GM23338 (cell line): ENCODE data around the gene IL5RA. TPM values are rescaled to one million over a fixed set of nuclear protein-coding genes. Genes with fewer than 3 reads are reported as not detected.

ENCODE experiments used
- ATAC-seq: fragments of 200-7000 bp; cut with Tn5 transposase; 3 replicates; pipeline ENCODE4 v1.9.1; 2020
- DNase-seq: peaks from one replicate; pipeline ENCODE4 v3.0.0-alpha.2; 2015; ENCODE audit warnings: low spot score
- H2AFZ ChIP-seq: fragments of 200-600 bp; sonication (generic); 2 replicates; pipeline ENCODE4 v1.8.0; 2016; ENCODE audit warnings: antibody characterized with exemption, mild to moderate bottlenecking, moderate library complexity
- H3F3A ChIP-seq: fragments of 200-600 bp; sonication (generic); replicated peaks from 2 replicates; pipeline ENCODE4 v1.8.0; 2017; ENCODE audit warnings: antibody characterized with exemption, mixed run types, low read depth
- H3K27ac ChIP-seq: fragments of 200-600 bp; sonication (generic); 2 replicates; pipeline ENCODE4 v1.6.1; 2016; ENCODE audit warnings: low read depth
- H3K27me3 ChIP-seq: fragments of 200-600 bp; sonication (generic); 2 replicates; pipeline ENCODE4 v1.8.0; 2016; ENCODE audit warnings: mild to moderate bottlenecking, mixed run types, moderate library complexity; ENCODE audit not compliant: insufficient read depth
- H3K36me3 ChIP-seq: fragments of 200-600 bp; sonication (generic); 2 replicates; pipeline ENCODE4 v1.8.0; 2016; ENCODE audit warnings: mild to moderate bottlenecking; ENCODE audit not compliant: insufficient read depth
- H3K4me1 ChIP-seq: fragments of 200-600 bp; sonication (generic); 2 replicates; pipeline ENCODE4 v1.8.0; 2016; ENCODE audit warnings: mild to moderate bottlenecking, moderate library complexity; ENCODE audit not compliant: insufficient read depth
- H3K4me2 ChIP-seq: fragments of 200-600 bp; sonication (generic); 2 replicates; pipeline ENCODE4 v1.7.1; 2017; ENCODE audit warnings: mixed run types
- H3K4me3 ChIP-seq: fragments of 200-600 bp; sonication (generic); 2 replicates; pipeline ENCODE4 v1.6.1; 2016; ENCODE audit warnings: mixed run types
- H3K79me2 ChIP-seq: fragments of 200-600 bp; sonication (generic); replicated peaks from 2 replicates; pipeline ENCODE4 v1.8.0; 2017; ENCODE audit warnings: mild to moderate bottlenecking; ENCODE audit not compliant: insufficient read depth
- H3K9me2 ChIP-seq: fragments of 200-600 bp; sonication (generic); 2 replicates; pipeline ENCODE4 v1.8.0; 2017; ENCODE audit not compliant: insufficient read depth
- H4K20me1 ChIP-seq: fragments of 200-600 bp; sonication (generic); replicated peaks from 2 replicates; pipeline ENCODE4 v1.8.0; 2017; ENCODE audit warnings: mild to moderate bottlenecking; ENCODE audit not compliant: insufficient read depth
- H3K27ac Mint-ChIP-seq: 2 replicates; pipeline ENCODE4 v1.8.0; 2020; ENCODE audit warnings: inconsistent platforms, mild to moderate bottlenecking, moderate library complexity, mixed read lengths
- H3K27me3 Mint-ChIP-seq: 3 replicates; pipeline ENCODE4 v1.8.0; 2022; ENCODE audit warnings: low read depth, mild to moderate bottlenecking, moderate library complexity, mixed read lengths, inconsistent platforms; ENCODE audit not compliant: insufficient read depth, poor library complexity
- H3K36me3 Mint-ChIP-seq: 3 replicates; pipeline ENCODE4 v1.8.0; 2021; ENCODE audit warnings: low read depth, mild to moderate bottlenecking, inconsistent platforms, moderate library complexity, mixed read lengths
- H3K4me1 Mint-ChIP-seq: 3 replicates; pipeline ENCODE4 v1.8.0; 2020; ENCODE audit warnings: mild to moderate bottlenecking, inconsistent platforms, mixed read lengths
- H3K4me3 Mint-ChIP-seq: 3 replicates; pipeline ENCODE4 v1.8.0; 2021; ENCODE audit warnings: moderate library complexity, mild to moderate bottlenecking, inconsistent platforms, mixed read lengths
- H3K9me3 Mint-ChIP-seq: 3 replicates; pipeline ENCODE4 v1.8.0; 2020; ENCODE audit warnings: moderate library complexity, mild to moderate bottlenecking, inconsistent platforms, mixed read lengths
- CREB1 ChIP-seq: fragments of 250-450 bp; sonication (Bioruptor Pico); IDR thresholded peaks from 2 replicates; pipeline ENCODE4 v1.5.0; 2020; ENCODE audit warnings: low read depth, mild to moderate bottlenecking, moderate library complexity
- EZH2 ChIP-seq: fragments of 200-600 bp; sonication (generic); IDR thresholded peaks from one replicate; pipeline ENCODE4 v1.8.0; 2017; ENCODE audit warnings: antibody characterized with exemption, mild to moderate bottlenecking, low read depth; ENCODE audit not compliant: unreplicated experiment
- EZH2phosphoT487 ChIP-seq: fragments of 200-600 bp; sonication (generic); IDR thresholded peaks from one replicate; pipeline ENCODE4 v1.8.1; 2018; ENCODE audit warnings: antibody characterized with exemption; ENCODE audit not compliant: unreplicated experiment
- JUNB ChIP-seq: IDR thresholded peaks from one replicate; pipeline ENCODE4 v1.6.1; 2016; ENCODE audit warnings: antibody characterized with exemption; ENCODE audit not compliant: unreplicated experiment
- NANOG ChIP-seq: IDR thresholded peaks from 2 replicates; pipeline ENCODE4 v1.6.1; 2016; ENCODE audit warnings: antibody characterized with exemption, borderline replicate concordance
- POLR2AphosphoS5 ChIP-seq: IDR thresholded peaks from 2 replicates; pipeline ENCODE4 v1.6.1; 2016; ENCODE audit warnings: antibody characterized with exemption, low read depth
- STAT1 ChIP-seq: IDR thresholded peaks from one replicate; pipeline ENCODE4 v1.6.1; 2016; ENCODE audit warnings: antibody characterized with exemption; ENCODE audit not compliant: unreplicated experiment
- ZNF114 ChIP-seq: fragments of 250-450 bp; sonication (Bioruptor Pico); IDR thresholded peaks from 2 replicates; pipeline ENCODE4 v1.5.0; 2020; ENCODE audit warnings: mild to moderate bottlenecking, moderate library complexity
- ZNF331 ChIP-seq: fragments of 250-450 bp; sonication (Bioruptor Pico); IDR thresholded peaks from 2 replicates; pipeline ENCODE4 v1.5.0; 2020; ENCODE audit warnings: low read depth, mild to moderate bottlenecking, moderate library complexity
- polyA plus RNA-seq: library from polyadenylated mRNA; unstranded; fragments of >200 nt; fragmentation: Nextera tagmentation; extraction: Ambion mirVana; gene quantifications from 2 replicates; pipeline ENCODE4 v1.2.1, GENCODE V29; 2016
- total RNA-seq: library from RNA; depleted of rRNA; stranded (reverse); fragments of >200 nt; shearing (Covaris generic); gene quantifications from 2 replicates; pipeline ENCODE4 v1.2.3, GENCODE V29; 2014
- TF ChIP-seq, protein P1 (sequence below): IDR thresholded peaks from one replicate; pipeline ENCODE4 v1.6.1; 2018; ENCODE audit warnings: antibody characterized with exemption; ENCODE audit not compliant: unreplicated experiment
- TF ChIP-seq, protein P2 (sequence below): fragments of 250-450 bp; sonication (Bioruptor Pico); IDR thresholded peaks from 2 replicates; pipeline ENCODE4 v1.5.0; 2020; ENCODE audit warnings: mild to moderate bottlenecking, moderate library complexity
- TF ChIP-seq, protein P3 (sequence below): IDR thresholded peaks from 2 replicates; pipeline ENCODE4 v1.6.1; 2016; ENCODE audit warnings: antibody characterized with exemption
- TF ChIP-seq, protein P4 (sequence below), 2 experiments: fragments of 200-600 bp in 1 of 2; sonication (generic) in 1 of 2; conservative IDR thresholded peaks; 2 replicates each; pipeline versions ENCODE4 v1.5.1 to v1.6.1; 2016 to 2017; ENCODE audit warnings: antibody characterized with exemption in 2 of 2, low read depth in 2 of 2, mild to moderate bottlenecking in 2 of 2, moderate library complexity in 1 of 2

Gene IL5RA
- total and polyA plus RNA-seq, 2 experiments from 2014 or later: 0.31 TPM; not detected in 1

DNA sequence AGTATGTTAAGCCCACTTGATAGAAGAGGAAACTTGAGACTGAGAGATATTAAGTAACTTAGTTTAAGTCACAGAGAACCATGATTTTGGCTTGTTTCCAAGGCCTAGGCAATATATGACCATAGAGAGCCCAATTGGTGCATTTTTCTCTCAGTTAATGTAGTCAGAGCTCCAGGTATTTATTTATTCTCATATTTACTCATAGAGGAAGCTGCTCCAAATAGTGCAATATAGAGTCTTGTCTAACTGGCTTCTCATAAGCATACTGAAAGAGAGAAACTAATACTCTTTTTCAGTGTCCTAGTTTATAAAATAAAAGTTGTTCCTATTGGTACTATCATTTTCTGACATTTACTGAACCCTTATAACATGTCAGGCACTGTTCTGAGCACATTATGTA is 31.8 kb upstream of the IL5RA start:
- Histone ChIP-seq H3K4me3 (no peak overlapping the region), H3F3A (no peaks in the 10 kb centered on the region), H3K4me1 (no peaks in the 10 kb centered on the region), H4K20me1 (peaks cover 11% of the 10 kb centered on the region), H3K4me2 (no peak overlapping the region), H3K27ac (no peak overlapping the region), H3K36me3 (peaks cover 74% of the 10 kb centered on the region), H2AFZ (no peak overlapping the region), H3K9me2 (no peaks in the 10 kb centered on the region), H3K27me3 (no peaks in the 10 kb centered on the region), H3K79me2 (peaks cover 19% of the 10 kb centered on the region)
- Mint-ChIP-seq H3K27ac (no peak overlapping the region), H3K4me1 (no peaks in the 10 kb centered on the region), H3K36me3 (peaks cover 67% of the 10 kb centered on the region), H3K4me3 (no peak overlapping the region), H3K27me3 (no peaks in the 10 kb centered on the region), H3K9me3 (no peaks in the 10 kb centered on the region)
- TF ChIP-seq, protein P1, sequence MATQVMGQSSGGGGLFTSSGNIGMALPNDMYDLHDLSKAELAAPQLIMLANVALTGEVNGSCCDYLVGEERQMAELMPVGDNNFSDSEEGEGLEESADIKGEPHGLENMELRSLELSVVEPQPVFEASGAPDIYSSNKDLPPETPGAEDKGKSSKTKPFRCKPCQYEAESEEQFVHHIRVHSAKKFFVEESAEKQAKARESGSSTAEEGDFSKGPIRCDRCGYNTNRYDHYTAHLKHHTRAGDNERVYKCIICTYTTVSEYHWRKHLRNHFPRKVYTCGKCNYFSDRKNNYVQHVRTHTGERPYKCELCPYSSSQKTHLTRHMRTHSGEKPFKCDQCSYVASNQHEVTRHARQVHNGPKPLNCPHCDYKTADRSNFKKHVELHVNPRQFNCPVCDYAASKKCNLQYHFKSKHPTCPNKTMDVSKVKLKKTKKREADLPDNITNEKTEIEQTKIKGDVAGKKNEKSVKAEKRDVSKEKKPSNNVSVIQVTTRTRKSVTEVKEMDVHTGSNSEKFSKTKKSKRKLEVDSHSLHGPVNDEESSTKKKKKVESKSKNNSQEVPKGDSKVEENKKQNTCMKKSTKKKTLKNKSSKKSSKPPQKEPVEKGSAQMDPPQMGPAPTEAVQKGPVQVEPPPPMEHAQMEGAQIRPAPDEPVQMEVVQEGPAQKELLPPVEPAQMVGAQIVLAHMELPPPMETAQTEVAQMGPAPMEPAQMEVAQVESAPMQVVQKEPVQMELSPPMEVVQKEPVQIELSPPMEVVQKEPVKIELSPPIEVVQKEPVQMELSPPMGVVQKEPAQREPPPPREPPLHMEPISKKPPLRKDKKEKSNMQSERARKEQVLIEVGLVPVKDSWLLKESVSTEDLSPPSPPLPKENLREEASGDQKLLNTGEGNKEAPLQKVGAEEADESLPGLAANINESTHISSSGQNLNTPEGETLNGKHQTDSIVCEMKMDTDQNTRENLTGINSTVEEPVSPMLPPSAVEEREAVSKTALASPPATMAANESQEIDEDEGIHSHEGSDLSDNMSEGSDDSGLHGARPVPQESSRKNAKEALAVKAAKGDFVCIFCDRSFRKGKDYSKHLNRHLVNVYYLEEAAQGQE: no peak
- TF ChIP-seq ZNF331 (no peak), JUNB (no peak), EZH2 (no peak), EZH2phosphoT487 (no peak), POLR2AphosphoS5 (no peak), STAT1 (no peak), NANOG (no peak), ZNF114 (CRISPR knock-in tag) (no peak), CREB1 (CRISPR knock-in tag) (no peak)
- TF ChIP-seq, protein P2, sequence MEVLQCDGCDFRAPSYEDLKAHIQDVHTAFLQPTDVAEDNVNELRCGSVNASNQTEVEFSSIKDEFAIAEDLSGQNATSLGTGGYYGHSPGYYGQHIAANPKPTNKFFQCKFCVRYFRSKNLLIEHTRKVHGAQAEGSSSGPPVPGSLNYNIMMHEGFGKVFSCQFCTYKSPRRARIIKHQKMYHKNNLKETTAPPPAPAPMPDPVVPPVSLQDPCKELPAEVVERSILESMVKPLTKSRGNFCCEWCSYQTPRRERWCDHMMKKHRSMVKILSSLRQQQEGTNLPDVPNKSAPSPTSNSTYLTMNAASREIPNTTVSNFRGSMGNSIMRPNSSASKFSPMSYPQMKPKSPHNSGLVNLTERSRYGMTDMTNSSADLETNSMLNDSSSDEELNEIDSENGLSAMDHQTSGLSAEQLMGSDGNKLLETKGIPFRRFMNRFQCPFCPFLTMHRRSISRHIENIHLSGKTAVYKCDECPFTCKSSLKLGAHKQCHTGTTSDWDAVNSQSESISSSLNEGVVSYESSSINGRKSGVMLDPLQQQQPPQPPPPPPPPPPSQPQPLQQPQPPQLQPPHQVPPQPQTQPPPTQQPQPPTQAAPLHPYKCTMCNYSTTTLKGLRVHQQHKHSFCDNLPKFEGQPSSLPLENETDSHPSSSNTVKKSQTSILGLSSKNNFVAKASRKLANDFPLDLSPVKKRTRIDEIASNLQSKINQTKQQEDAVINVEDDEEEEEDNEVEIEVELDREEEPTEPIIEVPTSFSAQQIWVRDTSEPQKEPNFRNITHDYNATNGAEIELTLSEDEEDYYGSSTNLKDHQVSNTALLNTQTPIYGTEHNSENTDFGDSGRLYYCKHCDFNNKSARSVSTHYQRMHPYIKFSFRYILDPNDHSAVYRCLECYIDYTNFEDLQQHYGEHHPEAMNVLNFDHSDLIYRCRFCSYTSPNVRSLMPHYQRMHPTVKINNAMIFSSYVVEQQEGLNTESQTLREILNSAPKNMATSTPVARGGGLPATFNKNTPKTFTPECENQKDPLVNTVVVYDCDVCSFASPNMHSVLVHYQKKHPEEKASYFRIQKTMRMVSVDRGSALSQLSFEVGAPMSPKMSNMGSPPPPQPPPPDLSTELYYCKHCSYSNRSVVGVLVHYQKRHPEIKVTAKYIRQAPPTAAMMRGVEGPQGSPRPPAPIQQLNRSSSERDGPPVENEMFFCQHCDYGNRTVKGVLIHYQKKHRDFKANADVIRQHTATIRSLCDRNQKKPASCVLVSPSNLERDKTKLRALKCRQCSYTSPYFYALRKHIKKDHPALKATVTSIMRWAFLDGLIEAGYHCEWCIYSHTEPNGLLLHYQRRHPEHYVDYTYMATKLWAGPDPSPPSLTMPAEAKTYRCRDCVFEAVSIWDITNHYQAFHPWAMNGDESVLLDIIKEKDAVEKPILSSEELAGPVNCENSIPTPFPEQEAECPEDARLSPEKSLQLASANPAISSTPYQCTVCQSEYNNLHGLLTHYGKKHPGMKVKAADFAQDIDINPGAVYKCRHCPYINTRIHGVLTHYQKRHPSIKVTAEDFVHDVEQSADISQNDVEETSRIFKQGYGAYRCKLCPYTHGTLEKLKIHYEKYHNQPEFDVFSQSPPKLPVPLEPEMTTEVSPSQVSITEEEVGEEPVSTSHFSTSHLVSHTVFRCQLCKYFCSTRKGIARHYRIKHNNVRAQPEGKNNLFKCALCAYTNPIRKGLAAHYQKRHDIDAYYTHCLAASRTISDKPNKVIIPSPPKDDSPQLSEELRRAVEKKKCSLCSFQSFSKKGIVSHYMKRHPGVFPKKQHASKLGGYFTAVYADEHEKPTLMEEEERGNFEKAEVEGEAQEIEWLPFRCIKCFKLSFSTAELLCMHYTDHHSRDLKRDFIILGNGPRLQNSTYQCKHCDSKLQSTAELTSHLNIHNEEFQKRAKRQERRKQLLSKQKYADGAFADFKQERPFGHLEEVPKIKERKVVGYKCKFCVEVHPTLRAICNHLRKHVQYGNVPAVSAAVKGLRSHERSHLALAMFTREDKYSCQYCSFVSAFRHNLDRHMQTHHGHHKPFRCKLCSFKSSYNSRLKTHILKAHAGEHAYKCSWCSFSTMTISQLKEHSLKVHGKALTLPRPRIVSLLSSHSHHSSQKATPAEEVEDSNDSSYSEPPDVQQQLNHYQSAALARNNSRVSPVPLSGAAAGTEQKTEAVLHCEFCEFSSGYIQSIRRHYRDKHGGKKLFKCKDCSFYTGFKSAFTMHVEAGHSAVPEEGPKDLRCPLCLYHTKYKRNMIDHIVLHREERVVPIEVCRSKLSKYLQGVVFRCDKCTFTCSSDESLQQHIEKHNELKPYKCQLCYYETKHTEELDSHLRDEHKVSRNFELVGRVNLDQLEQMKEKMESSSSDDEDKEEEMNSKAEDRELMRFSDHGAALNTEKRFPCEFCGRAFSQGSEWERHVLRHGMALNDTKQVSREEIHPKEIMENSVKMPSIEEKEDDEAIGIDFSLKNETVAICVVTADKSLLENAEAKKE (CRISPR knock-in tag): no peak
- TF ChIP-seq, protein P3, sequence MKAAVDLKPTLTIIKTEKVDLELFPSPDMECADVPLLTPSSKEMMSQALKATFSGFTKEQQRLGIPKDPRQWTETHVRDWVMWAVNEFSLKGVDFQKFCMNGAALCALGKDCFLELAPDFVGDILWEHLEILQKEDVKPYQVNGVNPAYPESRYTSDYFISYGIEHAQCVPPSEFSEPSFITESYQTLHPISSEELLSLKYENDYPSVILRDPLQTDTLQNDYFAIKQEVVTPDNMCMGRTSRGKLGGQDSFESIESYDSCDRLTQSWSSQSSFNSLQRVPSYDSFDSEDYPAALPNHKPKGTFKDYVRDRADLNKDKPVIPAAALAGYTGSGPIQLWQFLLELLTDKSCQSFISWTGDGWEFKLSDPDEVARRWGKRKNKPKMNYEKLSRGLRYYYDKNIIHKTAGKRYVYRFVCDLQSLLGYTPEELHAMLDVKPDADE: no peak
- TF ChIP-seq, protein P4, sequence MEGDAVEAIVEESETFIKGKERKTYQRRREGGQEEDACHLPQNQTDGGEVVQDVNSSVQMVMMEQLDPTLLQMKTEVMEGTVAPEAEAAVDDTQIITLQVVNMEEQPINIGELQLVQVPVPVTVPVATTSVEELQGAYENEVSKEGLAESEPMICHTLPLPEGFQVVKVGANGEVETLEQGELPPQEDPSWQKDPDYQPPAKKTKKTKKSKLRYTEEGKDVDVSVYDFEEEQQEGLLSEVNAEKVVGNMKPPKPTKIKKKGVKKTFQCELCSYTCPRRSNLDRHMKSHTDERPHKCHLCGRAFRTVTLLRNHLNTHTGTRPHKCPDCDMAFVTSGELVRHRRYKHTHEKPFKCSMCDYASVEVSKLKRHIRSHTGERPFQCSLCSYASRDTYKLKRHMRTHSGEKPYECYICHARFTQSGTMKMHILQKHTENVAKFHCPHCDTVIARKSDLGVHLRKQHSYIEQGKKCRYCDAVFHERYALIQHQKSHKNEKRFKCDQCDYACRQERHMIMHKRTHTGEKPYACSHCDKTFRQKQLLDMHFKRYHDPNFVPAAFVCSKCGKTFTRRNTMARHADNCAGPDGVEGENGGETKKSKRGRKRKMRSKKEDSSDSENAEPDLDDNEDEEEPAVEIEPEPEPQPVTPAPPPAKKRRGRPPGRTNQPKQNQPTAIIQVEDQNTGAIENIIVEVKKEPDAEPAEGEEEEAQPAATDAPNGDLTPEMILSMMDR (conservative IDR thresholded peaks at IDR 0.05; ENCODE audit: low read depth in 2 of 2): no peak
- DNase-seq (no peak), ATAC-seq (no peak)
